ENCODE measurements around the gene TLCD2.
A peak's percentile ranks its signal among the peaks of the same experiment; 100 is the strongest.
"Not testable (repeated sequence)": the region's sequence is repeated elsewhere in the genome, so short reads cannot be mapped to it uniquely, and the experiment has no call there.

The TLCD2 gene

DNA sequence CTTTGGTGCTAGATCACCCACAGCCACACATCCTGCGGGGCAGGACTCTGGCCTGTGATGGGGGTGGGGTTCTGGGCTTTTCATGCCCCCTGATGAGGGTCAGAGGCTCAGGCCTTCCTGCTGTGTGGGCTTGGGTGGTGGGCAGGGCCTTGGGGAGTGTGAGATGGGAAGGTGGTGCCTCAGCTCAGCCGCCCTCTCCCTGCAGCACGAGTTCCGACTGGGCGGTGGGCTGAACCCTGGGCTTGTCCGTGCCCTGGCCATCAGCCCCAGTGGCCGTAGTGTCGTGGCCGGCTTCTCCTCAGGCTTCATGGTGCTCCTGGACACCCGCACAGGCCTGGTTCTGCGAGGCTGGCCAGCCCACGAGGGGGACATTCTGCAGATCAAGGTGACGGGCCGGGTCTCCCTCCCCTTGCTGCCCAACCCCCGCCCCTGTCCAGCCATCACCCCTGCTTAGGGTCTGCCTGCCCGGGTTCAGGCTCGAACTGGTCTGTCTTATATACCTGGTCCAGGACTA is 25.7 kb upstream of the TLCD2 start:
- DNase-seq (ENCODE audit: low read depth): no peak

DNA sequence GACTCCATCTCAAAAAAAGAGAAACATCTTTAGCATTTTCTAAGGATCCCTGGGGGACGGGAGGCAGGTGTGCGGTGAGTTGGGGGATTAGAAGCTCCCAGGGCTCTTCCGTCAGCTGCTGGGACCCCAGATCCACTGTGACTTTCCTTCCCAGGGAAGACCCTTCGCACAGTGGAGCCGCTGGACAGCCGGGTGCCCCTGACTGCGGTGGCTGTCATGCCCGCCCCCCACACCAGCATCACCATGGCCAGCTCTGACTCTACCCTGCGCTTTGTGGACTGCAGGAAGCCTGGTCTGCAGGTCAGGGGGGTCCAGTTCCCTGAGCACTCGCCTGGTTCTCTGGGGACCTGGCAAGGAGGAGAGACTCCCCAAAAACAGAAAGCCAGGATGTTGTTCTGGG is 25.2 kb upstream of the TLCD2 start:
- no peak for DNase-seq (ENCODE audit: low read depth)

DNA sequence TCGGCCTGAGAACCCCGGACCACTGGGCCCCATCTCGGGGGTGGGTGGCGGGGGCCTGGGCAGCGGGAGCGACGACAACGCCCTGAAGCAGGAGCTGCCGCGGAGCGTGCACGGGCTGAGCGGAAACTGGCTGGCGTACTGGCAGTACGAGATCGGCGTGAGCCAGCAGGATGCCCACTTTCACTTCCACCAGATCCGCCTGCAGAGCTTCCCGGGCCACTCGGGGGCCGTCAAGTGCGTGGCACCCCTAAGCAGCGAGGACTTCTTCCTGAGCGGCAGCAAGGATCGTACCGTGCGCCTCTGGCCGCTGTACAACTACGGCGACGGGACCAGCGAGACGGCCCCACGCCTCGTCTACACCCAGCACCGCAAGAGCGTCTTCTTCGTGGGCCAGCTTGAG is 23.6 kb upstream of the TLCD2 start:
- no peak for DNase-seq (ENCODE audit: low read depth)

DNA sequence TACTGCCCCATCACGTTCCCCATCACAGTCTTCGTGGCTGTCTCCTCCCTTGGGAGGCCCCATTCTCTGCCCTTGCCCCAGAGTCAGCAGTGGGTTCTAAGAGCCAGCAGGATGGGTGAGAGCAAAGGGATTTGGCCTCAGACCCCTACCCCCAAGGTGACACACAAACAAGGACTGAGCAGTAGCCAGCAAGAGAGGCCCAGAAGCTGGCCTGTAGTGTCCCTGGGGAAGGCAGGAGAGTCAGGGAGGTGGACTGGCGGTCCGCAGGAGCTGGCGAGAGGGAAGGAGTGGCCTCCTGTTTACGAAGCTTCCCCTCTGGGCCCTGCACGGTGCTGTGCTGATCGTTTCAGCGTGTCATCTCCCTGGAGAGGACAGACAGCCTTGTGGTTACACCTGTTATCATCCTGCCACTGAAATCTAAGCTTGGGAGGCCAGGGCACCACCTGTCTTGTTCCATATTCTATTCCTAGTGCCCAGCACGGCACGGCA is 22.7 kb upstream of the TLCD2 start:
- no peak for DNase-seq (ENCODE audit: low read depth)

GRCh38 chr17:1732241-1732832 is 22.2 kb upstream of the TLCD2 start:
- no peak for DNase-seq (ENCODE audit: low read depth)

- no peak for DNase-seq (ENCODE audit: low read depth)
Observed at GRCh38 chr17:1731194-1731506, 21.0 kb upstream of the TLCD2 start.

GRCh38 chr17:1730326-1731193 is 20.4 kb upstream of the TLCD2 start:
- DNase-seq (ENCODE audit: low read depth): no peak

- no peak for DNase-seq (ENCODE audit: low read depth)
Observed at GRCh38 chr17:1729966-1730325, 19.8 kb upstream of the TLCD2 start.

DNA sequence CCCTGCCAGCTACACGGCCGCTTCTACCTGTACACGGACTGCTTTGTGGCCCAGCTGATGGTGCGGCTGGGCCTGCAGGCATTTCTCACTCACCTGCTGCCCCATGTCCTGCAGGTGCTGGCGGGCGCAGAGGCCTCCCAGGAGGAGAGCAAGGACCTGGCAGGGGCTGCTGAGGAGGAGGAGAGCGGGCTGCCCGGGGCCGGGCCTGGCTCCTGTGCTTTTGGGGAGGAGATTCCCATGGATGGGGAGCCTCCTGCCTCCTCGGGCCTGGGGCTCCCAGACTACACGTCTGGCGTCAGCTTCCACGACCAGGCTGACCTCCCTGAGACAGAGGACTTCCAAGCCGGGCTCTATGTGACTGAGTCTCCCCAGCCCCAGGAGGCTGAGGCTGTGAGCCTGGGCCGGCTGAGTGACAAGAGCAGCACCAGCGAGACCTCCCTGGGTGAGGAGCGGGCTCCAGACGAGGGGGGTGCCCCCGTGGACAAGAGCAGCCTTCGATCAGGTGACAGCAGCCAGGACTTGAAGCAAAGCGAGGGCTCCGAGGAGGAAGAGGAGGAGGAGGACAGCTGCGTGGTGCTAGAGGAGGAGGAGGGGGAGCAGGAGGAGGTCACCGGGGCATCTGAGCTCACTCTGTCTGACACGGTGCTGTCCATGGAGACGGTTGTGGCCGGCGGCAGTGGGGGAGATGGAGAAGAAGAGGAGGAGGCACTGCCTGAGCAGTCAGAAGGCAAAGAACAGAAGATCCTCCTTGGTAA is 17.9 kb upstream of the TLCD2 start:
- DNase-seq (ENCODE audit: low read depth): no peak

GRCh38 chr17:1727258-1727789 is 17.1 kb upstream of the TLCD2 start:
- no peak for DNase-seq (ENCODE audit: low read depth)

DNA sequence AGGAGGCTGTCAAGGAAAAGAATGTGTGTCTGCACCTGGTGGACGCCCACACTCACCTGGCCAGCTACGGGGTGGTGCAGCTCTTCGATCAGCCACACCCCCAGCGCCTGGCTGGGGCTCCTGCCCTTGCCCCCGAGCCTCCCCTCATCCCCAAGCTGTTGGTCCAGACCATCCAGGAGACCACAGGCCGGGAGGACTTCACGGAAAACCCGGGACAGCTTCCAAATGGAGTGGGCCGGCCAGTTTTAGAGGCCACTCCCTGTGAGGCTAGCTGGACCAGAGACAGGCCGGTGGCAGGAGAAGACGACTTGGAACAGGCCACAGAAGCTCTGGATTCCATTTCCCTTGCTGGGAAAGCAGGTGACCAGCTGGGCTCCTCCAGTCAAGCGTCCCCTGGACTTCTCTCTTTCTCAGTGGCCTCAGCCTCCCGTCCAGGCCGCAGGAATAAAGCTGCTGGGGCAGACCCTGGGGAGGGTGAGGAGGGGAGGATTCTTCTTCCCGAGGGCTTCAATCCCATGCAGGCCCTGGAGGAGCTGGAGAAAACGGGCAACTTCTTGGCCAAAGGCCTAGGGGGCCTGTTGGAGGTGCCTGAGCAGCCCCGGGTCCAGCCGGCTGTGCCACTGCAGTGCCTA is 16.6 kb upstream of the TLCD2 start:
- no peak for DNase-seq (ENCODE audit: low read depth)

DNA sequence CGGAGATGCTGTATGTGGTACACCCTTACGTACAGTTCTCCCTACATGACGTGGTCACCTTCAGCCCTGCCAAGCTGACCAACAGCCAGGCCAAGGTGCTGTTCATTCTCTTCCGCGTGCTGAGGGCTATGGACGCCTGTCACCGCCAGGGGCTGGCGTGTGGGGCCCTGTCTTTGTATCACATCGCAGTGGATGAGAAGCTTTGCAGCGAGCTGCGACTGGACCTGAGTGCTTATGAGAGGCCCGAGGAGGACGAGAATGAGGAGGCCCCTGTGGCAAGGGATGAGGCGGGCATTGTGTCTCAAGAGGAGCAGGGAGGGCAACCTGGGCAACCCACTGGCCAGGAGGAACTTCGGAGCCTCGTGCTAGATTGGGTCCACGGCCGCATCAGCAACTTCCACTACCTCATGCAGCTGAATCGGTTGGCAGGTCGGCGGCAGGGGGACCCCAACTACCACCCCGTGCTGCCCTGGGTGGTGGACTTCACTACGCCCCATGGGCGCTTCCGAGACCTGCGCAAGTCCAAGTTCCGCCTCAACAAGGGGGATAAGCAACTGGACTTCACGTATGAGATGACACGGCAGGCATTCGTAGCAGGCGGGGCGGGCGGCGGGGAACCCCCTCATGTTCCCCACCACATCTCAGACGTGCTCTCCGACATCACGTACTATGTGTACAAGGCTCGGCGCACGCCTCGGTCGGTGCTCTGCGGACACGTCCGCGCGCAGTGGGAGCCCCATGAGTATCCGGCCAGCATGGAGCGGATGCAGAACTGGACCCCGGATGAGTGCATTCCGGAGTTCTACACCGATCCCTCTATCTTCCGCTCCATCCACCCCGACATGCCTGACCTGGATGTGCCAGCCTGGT is 15.7 kb upstream of the TLCD2 start:
- DNase-seq (ENCODE audit: low read depth): no peak

DNA sequence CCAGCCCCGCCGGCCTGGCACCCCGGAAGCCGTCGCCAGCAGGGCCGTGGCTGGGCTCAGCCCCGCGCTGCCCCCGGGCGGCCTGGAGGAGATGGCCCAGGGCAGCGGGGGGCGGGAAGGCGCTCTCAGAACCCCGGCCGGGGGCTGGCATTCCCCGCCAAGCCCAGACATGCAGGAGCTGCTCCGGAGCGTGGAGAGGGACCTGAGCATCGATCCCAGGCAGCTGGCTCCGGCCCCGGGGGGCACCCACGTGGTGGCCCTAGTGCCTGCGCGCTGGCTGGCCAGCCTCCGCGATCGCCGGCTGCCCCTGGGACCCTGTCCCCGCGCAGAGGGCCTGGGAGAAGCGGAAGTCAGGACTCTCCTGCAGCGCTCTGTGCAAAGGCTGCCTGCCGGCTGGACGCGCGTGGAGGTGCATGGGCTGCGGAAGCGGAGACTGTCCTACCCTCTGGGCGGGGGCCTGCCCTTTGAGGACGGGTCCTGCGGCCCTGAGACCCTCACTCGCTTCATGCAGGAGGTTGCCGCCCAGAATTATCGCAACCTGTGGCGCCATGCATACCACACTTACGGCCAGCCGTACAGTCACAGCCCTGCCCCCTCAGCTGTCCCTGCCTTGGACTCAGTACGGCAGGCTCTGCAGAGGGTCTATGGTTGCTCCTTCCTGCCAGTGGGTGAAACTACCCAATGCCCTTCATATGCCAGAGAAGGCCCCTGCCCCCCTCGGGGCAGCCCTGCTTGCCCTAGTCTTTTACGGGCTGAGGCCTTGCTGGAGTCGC is 14.9 kb upstream of the TLCD2 start:
- no peak for DNase-seq (ENCODE audit: low read depth)

DNA sequence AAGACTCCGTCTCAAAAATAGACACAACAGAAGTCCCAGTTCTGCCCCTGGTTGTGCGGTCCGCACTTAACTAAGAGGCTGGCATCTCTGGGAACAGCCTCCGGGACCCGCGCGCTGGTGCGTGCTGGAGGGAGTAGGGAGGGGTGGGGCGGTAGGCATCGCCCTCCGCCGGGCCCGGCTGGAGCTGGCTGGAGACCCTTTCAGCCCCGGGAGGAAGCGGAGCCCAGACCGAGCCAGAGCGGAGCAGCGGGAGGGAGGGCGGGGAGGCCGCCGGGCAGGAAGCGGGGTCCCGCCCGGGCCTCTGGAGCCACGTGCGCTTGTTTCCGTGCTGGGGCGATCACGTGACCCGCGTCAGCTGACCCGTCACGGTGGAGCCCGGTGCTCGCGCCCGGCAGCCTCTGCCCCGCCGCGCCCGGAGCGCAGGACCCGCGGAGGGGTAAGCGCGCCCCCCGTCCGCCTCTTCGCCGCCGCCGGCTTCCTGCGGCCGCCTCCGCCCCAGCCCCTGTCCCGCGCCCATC is 14.2 kb upstream of the TLCD2 start, which contains the start of gene WDR81:
Gene WDR81, plus strand, starts transcription at position 354 of the 518 bp plus-strand sequence. CDS start 256 bp downstream, outside the sequence.
- peak; percentile 75 for DNase-seq (ENCODE audit: low read depth)

DNA sequence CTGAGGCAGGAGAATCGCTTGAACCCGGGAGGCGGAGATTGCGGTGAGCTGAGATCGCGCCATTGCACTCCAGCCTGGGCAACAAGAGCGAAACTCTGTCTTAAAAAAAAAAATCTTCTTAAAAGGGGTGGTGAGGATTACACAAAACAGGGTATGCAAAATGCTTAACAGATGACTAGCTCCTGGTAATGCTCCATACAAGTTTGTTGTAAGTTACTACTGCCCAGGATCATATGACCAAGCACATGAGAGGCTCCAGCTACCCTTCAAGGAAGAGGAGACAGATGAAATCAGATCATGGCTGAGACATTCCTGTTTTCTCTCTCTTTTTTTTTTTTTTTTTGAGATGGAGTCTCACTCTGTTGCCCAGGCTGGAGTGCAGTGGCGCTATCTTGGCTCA is 11.8 kb upstream of the TLCD2 start:
- DNase-seq (ENCODE audit: low read depth): not testable (repeated sequence)

DNA sequence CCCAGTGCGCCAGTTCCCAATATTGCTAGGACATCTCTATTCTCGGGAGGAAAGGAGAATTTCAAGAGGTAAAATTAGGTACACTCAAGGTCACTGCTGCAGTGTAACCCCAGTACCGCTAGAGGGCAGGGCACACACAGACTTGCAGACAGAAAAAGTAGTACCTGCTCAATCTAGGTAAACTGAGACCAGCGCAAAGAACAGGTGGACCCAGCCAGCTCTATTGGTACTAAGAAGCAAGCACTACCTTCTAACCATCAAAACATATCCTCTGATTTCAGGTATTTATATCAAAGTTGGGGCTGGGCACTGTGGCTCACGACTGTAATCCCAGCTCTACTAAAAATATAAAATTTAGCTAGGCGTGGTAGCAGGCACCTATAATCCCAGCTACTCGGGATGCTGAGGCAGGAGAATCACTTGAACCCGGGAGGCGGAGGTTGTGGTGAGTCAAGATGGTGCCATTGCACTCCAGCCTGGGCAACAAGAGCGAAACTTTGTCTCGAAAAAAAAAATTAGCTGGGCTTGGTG is 10.7 kb upstream of the TLCD2 start:
- peak; percentile 38 for DNase-seq (ENCODE audit: low read depth)

- no peak for DNase-seq (ENCODE audit: low read depth)
Observed at GRCh38 chr17:1718362-1719165, 8.4 kb upstream of the TLCD2 start.

DNA sequence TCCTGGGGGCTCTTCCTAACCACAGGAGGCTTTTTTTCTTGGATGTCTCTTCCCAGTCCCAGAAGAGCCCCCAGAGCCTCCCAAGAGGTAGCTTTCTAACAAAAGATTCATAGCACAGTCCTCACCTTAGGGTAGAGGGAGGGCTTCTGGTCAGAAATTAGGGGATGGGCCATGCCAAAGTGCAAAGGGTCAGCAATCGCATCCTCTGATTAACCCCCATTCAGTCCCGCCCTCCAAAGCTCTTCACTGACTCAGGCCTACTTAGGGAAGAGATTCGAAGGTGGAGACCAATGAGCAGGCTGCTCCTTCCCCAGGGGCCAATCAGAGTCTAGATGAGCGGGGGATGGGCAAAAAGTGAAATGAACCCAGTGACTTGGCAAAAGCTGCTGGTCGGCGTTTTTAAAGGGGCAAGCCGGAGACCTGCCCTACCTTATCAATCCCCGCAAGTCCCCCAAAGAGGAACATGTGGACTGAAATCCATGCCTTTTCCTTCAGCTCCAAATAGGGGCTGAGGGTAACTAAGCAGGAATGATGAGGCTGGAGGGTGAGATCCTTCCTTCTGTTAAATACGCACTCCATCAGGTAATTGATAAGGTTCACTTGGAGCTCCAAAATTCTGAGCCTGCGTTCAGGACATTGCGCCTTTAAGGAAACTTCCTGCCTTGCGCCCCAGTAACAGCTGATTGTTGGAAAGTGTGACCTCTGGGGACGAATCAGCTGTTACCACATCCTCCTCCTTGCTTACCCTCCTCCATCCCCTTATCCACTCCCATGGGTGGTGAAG is 6.9 kb upstream of the TLCD2 start:
- peak; percentile 73 for DNase-seq (ENCODE audit: low read depth)

All from stimulated activated CD8-positive, alpha-beta memory T cell treated with anti-CD3 and anti-CD28 coated beads, Interleukin-7, amount 100 ng/mL, for 24 hours (primary cell).